Duodenal mucosa (tissue), 2 donors: ENCODE results near the gene PROSER2.

Experiments used
- H3K27ac ChIP-seq: one replicate; pipeline ENCODE4 v1.7.0; 2013; ENCODE audit warnings: low read depth, low read length
- H3K27me3 ChIP-seq, 2 donors: one replicate each; pipeline ENCODE4 v1.7.0; 2013; ENCODE audit warnings: low read length in 2 of 2, control low read depth in 1 of 2; ENCODE audit not compliant: insufficient read depth in 2 of 2, control insufficient read depth in 1 of 2
- H3K36me3 ChIP-seq, 2 donors: one replicate each; pipeline ENCODE4 v1.7.0; 2013; ENCODE audit warnings: low read length in 2 of 2, control low read depth in 1 of 2; ENCODE audit not compliant: insufficient read depth in 2 of 2, control insufficient read depth in 1 of 2
- H3K4me1 ChIP-seq, 2 donors: one replicate each; pipeline ENCODE4 v1.7.0; 2013; ENCODE audit warnings: low read length in 2 of 2, control low read depth in 1 of 2; ENCODE audit not compliant: insufficient read depth in 2 of 2, control insufficient read depth in 1 of 2
- H3K4me3 ChIP-seq, 2 donors: one replicate each; pipeline ENCODE4 v1.7.0; 2013; ENCODE audit warnings: low read length in 2 of 2, low read depth in 1 of 2
- H3K9ac ChIP-seq, 2 donors: one replicate each; pipeline ENCODE4 v1.7.0; 2013; ENCODE audit warnings: low read length in 2 of 2, low read depth in 1 of 2
- H3K9me3 ChIP-seq, 2 donors: one replicate each; pipeline ENCODE4 v1.7.0; 2013; ENCODE audit warnings: low read length in 2 of 2, control low read depth in 1 of 2; ENCODE audit not compliant: control insufficient read depth in 1 of 2

PROSER2 gene

DNA sequence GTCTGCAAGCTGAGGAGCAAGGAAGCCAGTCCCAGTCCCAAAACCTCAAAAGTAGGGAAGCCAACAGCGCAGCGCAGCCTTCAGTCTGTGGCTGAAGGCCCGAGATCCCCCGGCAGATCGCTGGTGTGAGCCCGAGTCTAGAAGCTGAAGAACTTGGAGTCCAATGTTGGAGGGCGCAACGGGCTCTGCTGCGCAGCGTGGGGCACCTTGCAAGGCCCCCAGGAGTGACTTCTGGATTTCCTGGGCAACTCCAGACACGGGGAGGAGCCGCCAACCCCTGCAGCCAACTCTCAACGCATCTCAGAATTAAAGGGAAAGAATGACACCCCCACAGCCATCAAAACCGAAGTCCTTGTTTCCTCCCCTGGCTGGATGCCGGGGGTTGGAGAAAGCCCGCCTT lies 18.8 kb upstream of the PROSER2 start:
- H3K4me1 ChIP-seq, result no peaks in the 10 kb centered on the region
- no peaks in the 10 kb centered on the region for H3K27me3 ChIP-seq
- H3K9me3 ChIP-seq, result no peaks in the 10 kb centered on the region
- no peaks in the 10 kb centered on the region for H3K36me3 ChIP-seq
- H3K27ac ChIP-seq, result no peak overlapping the region
- no peak overlapping the region for H3K4me3 ChIP-seq
- H3K9ac ChIP-seq, result no peak overlapping the region

DNA sequence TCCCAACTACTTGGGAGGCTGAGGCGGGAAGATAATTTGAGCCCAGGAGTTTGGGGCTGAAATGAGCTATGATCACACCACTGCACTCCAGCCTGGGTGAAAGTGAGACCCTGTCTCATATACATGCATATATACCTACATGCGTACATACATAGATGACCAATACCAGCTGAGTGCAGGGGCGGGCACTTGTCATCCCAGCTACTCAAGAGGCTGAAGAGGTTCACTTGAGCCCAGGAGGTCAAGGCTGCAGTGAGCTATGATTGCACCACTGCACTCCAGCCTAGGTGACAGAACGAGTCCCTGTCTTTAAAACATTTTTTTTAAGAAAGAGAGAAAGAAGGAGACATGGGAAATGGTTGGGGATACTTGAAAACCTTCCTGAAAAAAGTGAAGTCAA lies 17.4 kb upstream of the PROSER2 start:
- no peaks in the 10 kb centered on the region for H3K27me3 ChIP-seq
- H3K4me3 ChIP-seq, result no peak overlapping the region
- H3K4me1 ChIP-seq, result no peaks in the 10 kb centered on the region
- H3K9ac ChIP-seq, result no peak overlapping the region
- no peaks in the 10 kb centered on the region for H3K36me3 ChIP-seq
- H3K27ac ChIP-seq, result no peak overlapping the region
- H3K9me3 ChIP-seq, result no peaks in the 10 kb centered on the region

DNA sequence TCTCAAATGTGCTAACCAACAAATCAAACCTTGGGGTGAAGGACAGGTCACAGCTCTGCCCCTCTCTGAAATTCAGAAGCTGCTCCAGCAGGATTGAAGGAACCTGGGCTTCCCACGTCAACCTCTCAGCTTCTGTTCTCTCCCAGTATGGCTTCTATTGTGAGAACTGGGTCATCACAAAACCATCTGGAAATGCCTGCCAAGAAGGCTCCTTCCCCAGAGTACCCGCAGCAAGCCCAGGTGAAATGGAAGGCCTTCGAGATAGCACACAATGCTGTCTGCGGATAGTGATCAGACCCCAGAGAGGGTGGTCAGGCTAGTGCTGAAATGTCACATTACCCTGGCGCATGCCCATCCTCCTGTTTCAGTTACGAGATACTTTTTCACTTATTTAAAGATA lies 16.4 kb upstream of the PROSER2 start:
- Histone ChIP-seq H3K9ac (no peak overlapping the region), H3K27me3 (no peaks in the 10 kb centered on the region), H3K36me3 (no peaks in the 10 kb centered on the region), H3K4me1 (no peaks in the 10 kb centered on the region), H3K4me3 (no peak overlapping the region), H3K9me3 (no peaks in the 10 kb centered on the region), H3K27ac (no peak overlapping the region)

DNA sequence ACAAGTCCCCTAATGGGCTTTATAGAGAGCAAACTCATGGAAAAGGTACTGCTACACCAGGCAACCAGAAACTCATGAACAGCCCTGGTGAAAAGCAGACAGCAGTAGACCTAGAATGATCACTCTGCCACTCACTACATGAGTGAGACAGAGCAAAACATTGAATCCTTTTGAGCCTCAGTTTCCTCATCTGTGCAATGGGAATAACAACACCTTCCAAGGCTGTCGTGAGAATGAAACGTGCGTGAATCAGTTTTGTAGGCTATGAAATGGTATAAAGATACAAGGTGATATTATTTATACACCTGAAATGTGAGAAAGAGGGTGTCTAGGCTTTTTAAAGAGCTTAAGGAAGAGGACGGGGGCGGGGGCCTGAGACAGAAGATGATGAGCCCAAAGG lies 14.3 kb upstream of the PROSER2 start:
- H3K27me3 ChIP-seq, result no peaks in the 10 kb centered on the region
- H3K36me3 ChIP-seq, result no peaks in the 10 kb centered on the region
- H3K27ac ChIP-seq, result no peak overlapping the region
- H3K9ac ChIP-seq, result no peak overlapping the region
- H3K4me1 ChIP-seq, result no peaks in the 10 kb centered on the region
- no peaks in the 10 kb centered on the region for H3K9me3 ChIP-seq
- H3K4me3 ChIP-seq, result no peak overlapping the region

DNA sequence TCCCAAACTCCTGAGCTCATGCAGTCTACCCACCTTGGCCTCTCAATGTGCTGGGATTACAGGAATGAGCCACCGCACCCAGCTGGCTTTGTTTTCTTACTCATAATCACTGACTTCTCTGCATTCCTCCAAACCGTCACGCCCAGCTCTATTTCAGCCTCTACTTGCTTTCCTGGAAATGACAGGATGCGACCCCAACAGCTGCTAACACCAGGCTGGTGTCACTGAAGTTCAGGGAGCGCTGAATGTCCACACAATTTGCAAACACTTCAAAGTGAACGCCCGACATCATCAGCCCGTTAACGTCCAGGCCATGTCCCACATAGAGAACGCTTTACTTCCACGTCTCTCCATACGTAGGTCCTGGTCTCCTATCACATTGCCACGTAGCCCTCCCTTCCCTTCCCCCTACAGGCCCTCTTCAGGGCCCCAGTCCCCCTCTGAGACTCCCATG lies 12.8 kb upstream of the PROSER2 start:
- Histone ChIP-seq H3K36me3 (no peaks in the 10 kb centered on the region), H3K27me3 (no peaks in the 10 kb centered on the region), H3K9ac (no peak overlapping the region), H3K4me3 (no peak overlapping the region), H3K4me1 (no peaks in the 10 kb centered on the region), H3K9me3 (no peaks in the 10 kb centered on the region), H3K27ac (no peak overlapping the region)

DNA sequence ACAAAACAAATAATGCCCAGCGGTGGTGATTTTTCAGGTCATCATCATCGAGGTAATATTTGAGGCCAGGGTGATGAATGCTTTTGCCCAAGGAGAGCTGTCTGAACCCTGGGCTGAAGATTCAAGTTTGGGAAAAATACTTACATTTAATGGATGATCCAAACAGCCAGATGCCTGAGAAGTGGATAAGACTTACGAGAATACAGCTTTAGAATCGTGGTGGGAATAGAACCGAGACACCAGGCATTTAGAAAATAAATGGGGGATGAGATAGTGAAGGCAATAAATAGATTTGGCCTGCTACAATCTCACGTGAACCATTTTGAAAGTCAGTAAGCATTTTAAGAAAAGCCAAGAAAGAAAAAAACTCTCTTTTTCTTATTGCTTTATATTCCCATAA lies 12.2 kb upstream of the PROSER2 start:
- H3K27me3 ChIP-seq, result no peaks in the 10 kb centered on the region
- no peak overlapping the region for H3K27ac ChIP-seq
- no peaks in the 10 kb centered on the region for H3K9me3 ChIP-seq
- H3K36me3 ChIP-seq, result no peaks in the 10 kb centered on the region
- no peaks in the 10 kb centered on the region for H3K4me1 ChIP-seq
- H3K9ac ChIP-seq, result no peak overlapping the region
- no peak overlapping the region for H3K4me3 ChIP-seq

DNA sequence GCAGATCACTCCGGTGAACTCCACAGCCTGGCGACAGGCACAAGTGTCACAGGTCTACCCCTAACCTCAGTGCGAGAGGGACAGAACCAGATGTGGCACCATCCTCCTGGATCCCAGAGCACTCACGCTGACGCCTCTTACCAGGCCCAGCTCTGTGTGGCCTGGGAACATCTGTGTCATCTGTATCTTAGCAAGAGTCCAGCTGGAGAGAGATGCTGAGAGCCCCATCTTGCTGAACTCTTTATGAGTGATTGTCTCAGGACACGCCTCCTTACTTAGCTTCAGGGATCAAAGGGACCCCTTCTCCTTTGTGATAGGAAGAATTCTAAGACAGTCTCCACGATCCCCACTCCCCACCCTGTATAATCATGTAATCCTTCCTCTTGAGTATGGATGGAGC lies 10.0 kb upstream of the PROSER2 start:
- H3K9me3 ChIP-seq, result no peaks in the 10 kb centered on the region
- no peaks in the 10 kb centered on the region for H3K27me3 ChIP-seq
- no peaks in the 10 kb centered on the region for H3K4me1 ChIP-seq
- H3K9ac ChIP-seq, result no peak overlapping the region
- H3K36me3 ChIP-seq, result no peaks in the 10 kb centered on the region
- H3K27ac ChIP-seq, result no peak overlapping the region
- no peak overlapping the region for H3K4me3 ChIP-seq

DNA sequence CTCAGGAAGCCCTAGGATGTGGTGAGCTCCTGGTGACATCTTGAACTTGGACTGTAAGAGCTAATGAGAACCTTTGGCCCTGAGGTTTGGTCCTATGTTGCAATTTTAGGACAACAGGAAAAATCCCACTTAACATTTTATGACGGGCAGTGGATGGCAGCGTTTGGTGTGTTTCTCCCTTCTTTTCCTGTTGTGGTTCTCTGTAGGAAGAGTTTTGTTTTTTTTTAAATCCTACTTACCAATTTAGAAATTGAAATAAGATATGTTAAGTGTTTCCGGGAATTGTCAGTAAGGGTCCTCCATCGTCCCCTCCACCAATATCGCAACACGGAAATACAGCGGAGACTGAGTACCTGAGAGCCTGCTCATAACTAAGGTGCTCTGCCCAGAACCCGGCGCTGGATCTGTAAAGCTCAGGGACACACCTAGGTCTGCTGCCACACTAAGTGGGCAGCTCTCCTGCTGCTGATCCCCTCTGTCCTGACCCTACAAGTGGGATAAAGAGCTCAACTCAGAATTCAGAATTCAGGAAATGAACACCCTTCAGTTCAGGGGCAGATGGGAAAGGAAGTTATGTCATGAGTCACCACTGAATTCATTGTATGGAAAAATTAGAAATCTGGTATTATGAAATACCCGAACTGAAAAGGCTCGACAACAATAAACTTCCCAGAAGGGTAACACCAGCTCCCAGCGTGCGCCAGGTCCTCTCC lies 9.1 kb upstream of the PROSER2 start:
- Histone ChIP-seq H3K36me3 (no peaks in the 10 kb centered on the region), H3K9me3 (no peaks in the 10 kb centered on the region), H3K4me3 (no peak overlapping the region), H3K4me1 (no peaks in the 10 kb centered on the region), H3K27me3 (no peaks in the 10 kb centered on the region), H3K9ac (no peak overlapping the region), H3K27ac (no peak overlapping the region)

DNA sequence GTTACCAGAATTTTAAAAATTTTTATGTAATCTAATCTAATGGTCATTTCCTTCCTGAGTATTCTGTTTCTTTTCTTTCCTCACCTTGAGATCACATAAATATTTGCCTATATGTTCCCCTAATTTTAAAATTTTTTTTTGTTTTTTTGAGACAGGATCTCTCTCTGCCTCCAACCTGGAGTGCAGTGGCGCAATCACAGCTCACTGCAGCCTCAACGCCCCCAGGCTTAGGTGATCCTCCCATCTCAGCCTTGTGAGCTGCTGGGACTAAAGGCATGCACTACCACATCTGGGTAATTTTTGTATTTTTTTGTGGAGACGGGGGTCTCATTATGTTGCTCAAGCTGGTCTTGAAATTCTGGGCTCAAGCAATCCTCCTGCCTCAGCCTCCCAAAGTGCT lies 4.1 kb upstream of the PROSER2 start:
- no peaks in the 10 kb centered on the region for H3K36me3 ChIP-seq
- H3K9me3 ChIP-seq, result no peaks in the 10 kb centered on the region
- H3K4me1 ChIP-seq, result no peaks in the 10 kb centered on the region
- H3K9ac ChIP-seq, result no peak overlapping the region
- H3K27ac ChIP-seq, result no peak overlapping the region
- H3K4me3 ChIP-seq, result no peak overlapping the region
- H3K27me3 ChIP-seq, result peaks cover 4 to 5% of the 10 kb centered on the region in 2 donors

DNA sequence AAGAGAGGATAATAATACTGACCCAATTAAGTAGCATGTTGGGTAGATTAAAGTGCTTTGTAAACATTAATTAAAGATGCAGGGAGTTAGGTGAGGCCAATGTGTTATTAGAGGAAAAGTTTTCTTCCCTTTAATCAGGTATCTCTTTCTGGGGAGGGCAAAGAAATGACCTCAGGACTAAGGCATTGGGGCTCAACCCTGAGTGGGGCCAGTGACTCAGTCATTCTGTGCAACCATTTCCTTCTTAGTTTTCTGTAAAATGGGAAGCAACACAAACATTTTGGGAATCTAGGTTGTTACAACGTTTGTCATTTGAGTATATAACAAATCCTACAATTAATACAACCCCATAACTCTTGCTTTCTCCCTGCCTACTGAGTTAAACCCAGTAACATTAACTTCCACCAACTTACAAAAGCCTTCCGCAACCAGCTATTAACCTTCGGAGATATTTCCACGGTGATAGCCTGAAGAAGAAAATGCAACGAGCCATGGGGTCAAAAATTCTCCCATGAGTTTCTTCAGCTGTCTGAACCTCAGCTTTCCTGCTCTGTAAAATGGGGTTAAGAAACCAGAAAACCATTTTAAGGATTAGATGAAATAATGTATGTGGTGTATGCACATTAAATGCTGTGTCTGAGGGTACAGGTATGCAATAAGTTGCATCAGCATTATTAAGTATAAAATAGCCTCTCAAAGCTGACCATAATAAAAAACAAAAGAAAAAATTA lies 965 bp upstream of the PROSER2 start:
- Histone ChIP-seq H3K36me3 (no peaks in the 10 kb centered on the region), H3K27ac (no peak overlapping the region), H3K4me3 (no peak overlapping the region), H3K27me3 (peaks cover 12 to 22% of the 10 kb centered on the region in 2 donors), H3K4me1 (peaks cover 0 to 6% of the 10 kb centered on the region in 2 donors), H3K9me3 (no peaks in the 10 kb centered on the region), H3K9ac (no peak overlapping the region)
